ENCODE data around the gene GALNT10. TPM values are rescaled to one million over a fixed set of nuclear protein-coding genes. Genes with fewer than 3 reads are reported as not detected.

The GALNT10 gene
- total and polyA plus RNA-seq, 10 of the 15 experiments (the other 5 are each of a cell fraction or from before 2014, with no cell fraction given) = 3.9 to 35.4 (median 15.5) TPM

- TF ChIP-seq NFYA (IDR thresholded peaks at IDR 0.05; ENCODE audit: borderline replicate concordance, low read depth, low read length) (no peak), BRCA1 (IDR thresholded peaks at IDR 0.05; ENCODE audit: low read depth, low read length) (no peak), EZH2 (IDR thresholded peaks at IDR 0.05; ENCODE audit: borderline replicate concordance, control insufficient read depth, low read depth, low read length) (no peak)
- TF ChIP-seq, protein P1, sequence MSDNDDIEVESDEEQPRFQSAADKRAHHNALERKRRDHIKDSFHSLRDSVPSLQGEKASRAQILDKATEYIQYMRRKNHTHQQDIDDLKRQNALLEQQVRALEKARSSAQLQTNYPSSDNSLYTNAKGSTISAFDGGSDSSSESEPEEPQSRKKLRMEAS (IDR thresholded peaks at IDR 0.05; ENCODE audit: low read depth, low read length) = no peak
These were observed 44.1 kb upstream of the GALNT10 start (continued) for GRCh38 chr5:154146409-154146808.

DNA sequence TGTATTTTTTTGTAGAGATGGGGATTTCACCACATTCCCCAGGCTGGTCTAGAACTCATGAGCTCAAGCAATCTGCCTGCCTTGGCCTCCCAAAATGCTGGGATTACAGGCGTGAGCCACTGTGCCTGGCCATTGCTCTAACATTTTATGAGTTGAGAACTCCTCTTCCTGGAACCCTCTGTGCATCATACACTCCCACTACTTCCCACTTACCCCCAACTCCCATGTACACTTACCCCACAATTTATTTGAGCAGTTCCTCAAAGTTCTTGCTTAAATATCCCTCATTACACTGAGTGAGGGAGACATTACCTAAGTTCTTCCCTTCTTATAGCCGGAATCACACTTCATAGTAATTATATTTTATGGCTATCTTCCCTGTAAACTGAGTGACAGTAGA is 42.9 kb upstream of the GALNT10 start:
- WGBS (ENCODE audit: insufficient coverage, insufficient replicate concordance, low lambda C conversion rate, missing lambda C conversion rate) = 18% methylated on average over 2 of the region's 2 CpGs
- FAIRE-seq (no peak), DNase-seq (ENCODE audit: low read depth, low spot score) (no peak), ATAC-seq (no peak)
- Histone ChIP-seq H3K9me3 (replicated peaks; ENCODE audit: control insufficient read depth, insufficient read depth, low read length) (no peaks in the 10 kb centered on the region), H3K27ac (ENCODE audit: control insufficient read depth, insufficient read depth) (no peak overlapping the region), H3K9ac (ENCODE audit: control insufficient read depth, insufficient read depth, low read length) (no peak overlapping the region), H3K4me2 (ENCODE audit: control insufficient read depth, insufficient read depth) (no peak overlapping the region), H3K36me3 (ENCODE audit: control insufficient read depth in 2 of 2, insufficient read depth in 2 of 2, low read length in 1 of 2) (no peaks in the 10 kb centered on the region), H3K27me3 (replicated peaks in 1 of 2; ENCODE audit: control insufficient read depth in 2 of 2, insufficient read depth in 2 of 2, low read length in 1 of 2) (no peaks in the 10 kb centered on the region), H4K20me1 (ENCODE audit: control insufficient read depth, insufficient read depth) (no peaks in the 10 kb centered on the region), H2AFZ (ENCODE audit: control insufficient read depth, low read depth, low read length) (no peak overlapping the region), H3K79me2 (ENCODE audit: control insufficient read depth, insufficient read depth, low read length) (no peaks in the 10 kb centered on the region), H3K4me1 (ENCODE audit: control insufficient read depth, insufficient read depth, low read length) (no peaks in the 10 kb centered on the region), H3K4me3 (no peak overlapping the region)
- in situ Hi-C loops (cut with MboI) = no loop called here
- CTCF ChIA-PET = interaction anchor here (0.6 to 1.3 kb wide), 3 partner anchors 9 to 76 kb away, joined by 3 read pairs; no protein-coding TSS in a partner anchor
- no TSS peak for BruUV-seq (replicated peaks)
- intact Hi-C loops (cut with micrococcal nuclease; ENCODE audit: unreplicated experiment) = no loop called here
- RAD21 ChIA-PET (ENCODE audit: unreplicated experiment) = interaction anchor here (1.5 kb wide), 1 partner anchor 257 kb away, joined by 4 read pairs; no protein-coding TSS in a partner anchor
- SMC1A ChIA-PET (ENCODE audit: uncharacterized antibody, unreplicated experiment) = interaction anchor here (1.2 to 1.5 kb wide), 2 partner anchors 8 to 16 kb away, joined by 4 to 5 read pairs; no protein-coding TSS in a partner anchor
- POLR2A ChIA-PET = interaction anchor here (0.5 kb wide), 1 partner anchor 65 kb away, joined by 3 read pairs; no protein-coding TSS in a partner anchor
- no peak for TF ChIP-seq IKZF1 (conservative IDR thresholded peaks at IDR 0.05)
- TF ChIP-seq NR2F1 (conservative IDR thresholded peaks at IDR 0.05) = no peak
- TF ChIP-seq JUNB (IDR thresholded peaks at IDR 0.05) = no peak
- no peak for TF ChIP-seq ZBTB11 (CRISPR knock-in tag; IDR thresholded peaks at IDR 0.05)
- no peak for TF ChIP-seq E4F1 (IDR thresholded peaks at IDR 0.05; ENCODE audit: borderline replicate concordance, partially characterized antibody)
- TF ChIP-seq POLR2AphosphoS5 (IDR thresholded peaks at IDR 0.05; ENCODE audit: low read length) = no peak
- no peak for TF ChIP-seq BMI1 (IDR thresholded peaks at IDR 0.05; ENCODE audit: borderline replicate concordance)
- no peak for TF ChIP-seq REST (IDR thresholded peaks at IDR 0.05; ENCODE audit: low read depth, low read length)
- no peak for TF ChIP-seq HDAC6 (IDR thresholded peaks at IDR 0.05; ENCODE audit: unreplicated experiment)
